ENCODE results near the gene COL5A1.

The COL5A1 gene

DNA sequence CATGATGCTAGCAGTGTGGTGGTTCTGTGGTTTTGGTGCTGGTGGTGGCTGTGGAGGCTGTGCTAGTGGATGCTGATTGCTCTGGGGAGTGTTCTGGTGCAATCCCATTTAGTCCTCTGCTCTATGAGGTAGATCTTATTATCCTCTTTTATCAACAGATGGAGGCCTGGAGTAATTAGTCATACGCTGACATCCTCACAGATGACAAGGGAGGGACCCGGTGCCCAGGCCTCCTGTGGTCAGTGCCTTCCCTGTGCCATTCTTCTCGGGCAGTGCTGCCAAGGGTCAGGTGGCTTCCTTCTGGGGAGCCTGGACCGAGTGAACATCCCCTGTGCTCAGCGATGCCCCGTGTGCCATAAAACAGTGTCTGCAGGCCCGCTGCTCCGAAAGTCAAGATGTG is 74.5 kb downstream of the COL5A1 start:
- DNase-seq: no peak

DNA sequence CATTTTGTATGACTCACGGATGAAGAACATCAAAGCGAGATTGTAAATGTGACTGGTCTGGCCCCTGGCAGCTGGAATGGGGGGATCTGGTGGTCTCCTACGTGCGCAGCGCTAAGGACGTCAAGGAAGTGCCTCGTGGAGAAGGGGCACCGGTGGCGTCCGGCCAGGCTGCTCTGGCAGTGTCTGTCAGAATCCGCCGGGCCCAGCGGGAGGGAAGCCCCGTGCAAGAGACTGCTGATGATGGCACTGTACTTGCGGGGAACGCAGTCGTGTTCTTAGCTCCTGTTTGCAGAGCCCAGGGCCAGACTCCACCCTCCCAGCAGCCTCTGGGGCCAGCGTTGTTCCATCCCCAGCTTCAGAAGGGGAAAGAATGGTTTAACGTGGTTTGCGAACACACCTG is 75.5 kb downstream of the COL5A1 start:
- no peak for DNase-seq

DNA sequence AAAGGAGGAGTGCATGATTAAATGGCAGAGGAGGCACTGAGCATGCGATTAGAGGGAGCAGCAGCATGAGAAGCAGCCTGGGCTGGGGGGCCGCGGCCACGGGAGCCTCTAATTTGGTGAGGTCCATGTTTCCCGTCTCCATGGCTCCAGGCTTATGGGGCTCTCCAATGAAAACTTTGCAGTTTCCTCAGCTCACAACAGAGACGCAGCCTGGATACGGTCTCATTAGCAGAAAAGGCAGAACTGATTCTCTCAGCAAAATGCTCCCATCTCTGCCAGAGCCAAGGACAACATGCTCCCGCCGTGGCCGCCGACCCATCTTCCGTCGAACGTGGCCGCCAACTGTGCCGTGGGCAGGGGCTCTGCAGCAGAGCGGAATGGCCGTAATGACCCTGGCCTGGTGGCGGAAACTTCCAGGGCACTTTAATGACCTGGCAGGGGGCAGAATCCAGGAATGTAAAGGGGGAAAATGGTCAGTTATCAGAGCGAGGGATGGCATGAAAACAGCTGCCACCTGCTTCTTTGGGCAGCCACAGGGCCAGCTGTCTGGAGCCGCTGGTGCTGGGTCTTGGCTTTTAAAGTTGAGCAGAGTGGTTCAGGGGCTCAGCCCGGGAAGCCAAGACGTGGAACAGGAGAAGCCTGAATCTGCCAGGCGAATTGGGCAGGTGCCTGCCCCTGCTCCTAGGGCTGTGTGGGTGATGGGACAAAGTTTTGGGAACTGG is 76.5 kb downstream of the COL5A1 start:
- no peak for DNase-seq

DNA sequence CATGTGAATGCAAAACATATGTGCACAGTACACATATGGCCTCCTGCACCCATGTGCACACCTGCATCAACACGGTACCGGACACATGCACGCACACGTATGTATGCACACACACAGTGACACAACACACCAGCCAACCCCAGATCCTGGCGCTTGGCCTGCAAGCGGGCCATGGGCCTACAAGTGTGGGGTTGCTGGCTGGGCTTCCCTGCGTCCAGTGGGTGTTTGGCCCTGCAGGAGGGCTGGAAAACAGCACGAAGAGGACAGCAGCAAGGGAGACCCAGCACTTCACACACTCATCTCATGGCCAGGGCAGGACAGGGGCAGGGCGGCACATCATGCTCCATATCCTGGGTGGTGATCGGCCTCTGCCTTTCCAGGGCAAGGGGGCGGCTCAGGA is 77.7 kb downstream of the COL5A1 start:
- DNase-seq: no peak

DNA sequence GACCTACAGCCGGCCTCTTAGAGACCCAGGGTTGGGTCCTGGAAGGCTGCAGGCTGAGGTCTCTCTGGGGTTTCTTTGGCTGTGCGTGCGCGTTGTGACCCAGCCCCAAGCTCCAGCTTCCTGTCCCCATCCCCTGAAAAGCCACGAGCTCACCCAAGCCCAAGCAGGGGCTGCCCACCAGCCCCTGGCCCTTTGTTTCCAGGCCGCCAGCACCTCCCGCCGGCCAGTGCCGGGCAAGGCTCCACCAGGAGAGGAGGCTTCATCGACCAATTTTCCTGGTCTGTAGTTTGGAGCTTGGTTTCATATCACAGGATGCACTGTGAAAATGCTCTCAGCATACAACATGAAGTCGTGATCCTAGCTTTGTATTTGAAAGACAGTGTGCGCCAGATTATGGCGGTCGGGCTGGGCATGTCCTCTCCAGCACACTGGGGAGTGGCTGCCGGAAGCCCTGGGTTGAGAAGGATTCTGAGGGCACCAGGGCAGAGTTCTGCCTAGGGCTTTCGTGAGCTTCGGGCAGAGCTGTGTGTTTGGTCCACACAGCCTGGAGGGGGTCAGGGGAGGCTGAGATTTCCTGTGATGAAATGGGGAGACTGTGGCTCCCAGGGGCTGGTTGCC is 78.6 kb downstream of the COL5A1 start:
- no peak for DNase-seq

DNA sequence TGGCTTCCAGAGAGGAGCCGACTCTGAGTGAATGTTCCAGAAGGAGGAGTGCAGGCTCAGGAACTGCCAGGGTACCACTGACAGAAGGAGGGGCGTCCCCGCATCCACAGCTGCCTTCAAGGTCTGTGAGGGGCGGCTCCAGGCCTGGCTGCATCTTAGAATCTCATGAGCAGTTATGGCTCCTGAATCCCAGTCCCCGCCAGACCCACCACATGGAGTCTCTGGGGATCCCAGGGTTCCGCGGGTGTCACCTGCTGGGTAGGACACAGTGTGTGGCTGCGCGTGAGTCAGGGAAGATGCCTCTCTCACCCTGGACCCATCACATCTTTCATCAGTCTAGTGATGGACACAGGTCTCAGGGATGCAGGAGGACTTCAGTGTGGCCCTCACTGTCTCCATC is 79.2 kb downstream of the COL5A1 start:
- no peak for DNase-seq

DNA sequence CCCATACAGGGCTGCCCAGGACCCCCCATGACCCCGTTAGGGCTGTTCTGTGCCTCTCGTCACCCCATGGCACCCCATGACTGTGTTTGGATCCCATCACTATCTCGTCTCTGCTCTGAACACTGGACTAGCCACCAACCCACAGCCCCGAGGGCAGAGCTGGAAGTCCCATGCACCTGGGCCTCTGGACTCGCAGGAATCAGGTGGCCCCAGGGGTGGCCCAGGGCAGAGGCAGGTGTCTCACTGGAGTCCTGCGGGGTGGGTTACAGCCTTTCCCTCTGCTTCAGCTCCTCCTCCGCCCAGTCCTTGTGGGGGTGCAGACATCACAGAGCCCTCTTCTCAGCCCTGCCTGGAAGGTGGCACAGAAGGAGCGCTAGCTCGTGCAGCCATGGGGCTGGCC is 79.7 kb downstream of the COL5A1 start:
- DNase-seq: no peak

DNA sequence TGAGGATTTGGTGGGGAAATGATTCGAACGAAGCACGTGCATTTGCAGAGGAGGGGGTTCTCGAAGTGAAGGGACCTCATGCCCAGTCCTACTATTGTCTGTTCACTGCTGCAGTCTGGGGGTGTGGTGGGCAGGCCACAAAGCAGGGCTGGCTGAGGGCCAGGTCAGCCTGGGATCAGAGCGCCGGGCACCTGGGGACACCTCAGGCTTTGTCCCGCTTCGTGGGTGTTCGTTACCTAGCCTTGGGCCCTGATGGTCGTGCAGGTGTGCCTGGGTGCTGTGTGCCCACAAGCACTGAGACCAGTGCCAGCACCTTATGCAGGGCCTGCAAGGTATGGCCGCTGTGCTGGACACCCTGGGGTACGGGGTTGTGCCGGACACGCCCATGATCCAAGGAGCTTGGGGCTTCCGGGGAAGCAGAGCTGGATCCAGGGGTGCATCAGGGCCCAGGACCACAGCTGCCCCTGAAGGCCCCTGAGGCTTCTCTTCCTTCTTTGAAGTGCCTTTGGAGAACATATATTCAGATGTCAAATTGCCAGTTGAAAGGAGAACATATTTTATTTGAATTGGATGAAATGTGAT is 80.6 kb downstream of the COL5A1 start:
- no peak for DNase-seq

DNA sequence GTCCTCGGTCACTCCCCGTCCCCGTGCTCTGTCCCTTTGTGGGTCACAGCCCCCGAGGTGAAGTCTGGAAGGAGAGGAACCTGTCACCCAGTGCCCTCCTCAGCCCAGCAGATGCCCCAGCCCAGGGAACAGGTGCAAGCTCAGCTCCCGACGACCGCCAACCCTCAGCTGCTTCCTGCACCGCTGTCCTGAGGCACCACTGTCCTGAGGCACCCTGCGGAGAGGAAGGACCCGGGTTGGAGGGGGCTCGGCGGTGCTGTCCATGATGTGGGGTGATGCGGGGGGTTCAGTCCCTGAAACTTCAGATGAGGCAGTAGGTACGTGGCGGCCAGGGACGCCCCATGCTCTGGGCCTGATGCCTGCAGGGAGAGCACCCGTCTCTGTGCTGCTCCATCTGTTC is 81.4 kb downstream of the COL5A1 start:
- DNase-seq: no peak

DNA sequence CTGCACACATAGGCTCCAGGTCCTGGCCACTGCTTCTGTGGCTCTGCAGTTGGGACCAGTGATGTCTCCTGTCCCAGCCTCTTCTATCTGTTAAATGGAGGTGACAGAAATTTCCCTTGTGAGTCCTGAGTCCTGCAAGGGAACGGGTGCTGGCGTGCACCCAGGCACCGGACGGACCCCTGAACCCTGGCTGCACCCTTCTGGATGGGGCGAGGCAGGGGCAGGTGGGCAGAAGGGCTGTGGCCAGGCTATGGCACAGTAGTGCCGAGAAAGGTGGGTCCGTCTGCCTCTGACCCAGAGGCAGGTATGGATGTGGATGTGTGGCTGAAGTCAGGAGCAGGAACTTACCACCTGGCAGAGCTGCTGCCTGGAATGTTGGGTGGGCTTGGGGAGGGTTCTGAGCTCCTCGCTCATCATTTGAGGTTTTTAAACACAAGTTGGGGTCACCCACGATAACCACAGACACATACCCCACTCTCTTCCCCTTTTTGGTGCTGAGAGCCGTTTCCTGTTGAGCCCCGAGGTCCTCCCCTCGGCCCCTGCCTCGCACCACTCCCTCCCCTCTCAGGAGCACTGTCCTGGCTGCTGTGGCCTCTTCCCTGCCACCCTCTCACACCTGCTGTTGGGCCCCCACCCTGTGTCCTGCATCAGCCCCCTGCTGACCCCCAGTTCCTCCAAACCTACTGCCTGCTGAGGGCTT is 82.0 kb downstream of the COL5A1 start:
- DNase-seq: no peak

DNA sequence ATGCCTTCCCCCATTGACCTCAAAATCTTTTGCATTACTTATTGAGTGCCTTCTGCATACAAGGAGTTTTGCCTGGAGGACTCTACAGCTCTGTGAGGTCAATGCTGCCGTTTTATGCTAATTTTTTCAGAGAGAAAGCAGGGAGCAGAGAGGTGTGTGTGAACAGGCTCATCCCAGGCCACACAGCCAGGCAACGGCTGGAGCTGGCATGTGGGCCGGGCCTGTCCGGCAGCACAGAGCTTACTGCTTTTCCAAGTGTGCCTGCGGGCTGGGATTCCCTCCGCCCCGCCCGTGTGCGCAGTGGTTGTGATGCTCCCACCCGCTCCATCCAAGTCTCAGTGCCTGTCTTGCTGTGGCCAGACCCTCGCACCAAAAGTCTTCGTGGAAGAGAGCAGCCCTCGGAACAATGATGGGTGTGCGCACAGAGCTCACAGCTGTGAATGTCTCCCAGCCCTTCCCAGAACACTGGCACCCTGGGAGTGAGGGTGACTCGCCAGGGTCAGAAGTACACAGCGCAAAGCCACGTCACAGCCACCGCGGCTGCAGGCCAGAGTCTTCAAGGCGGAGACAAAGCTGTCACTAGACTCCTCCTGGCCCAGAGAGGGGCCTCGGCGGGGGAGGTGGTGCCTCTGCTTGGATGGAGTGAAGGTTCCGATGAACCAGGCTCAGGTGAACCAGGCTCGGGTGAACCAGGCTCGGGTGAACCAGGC is 82.8 kb downstream of the COL5A1 start:
- no peak for DNase-seq

DNA sequence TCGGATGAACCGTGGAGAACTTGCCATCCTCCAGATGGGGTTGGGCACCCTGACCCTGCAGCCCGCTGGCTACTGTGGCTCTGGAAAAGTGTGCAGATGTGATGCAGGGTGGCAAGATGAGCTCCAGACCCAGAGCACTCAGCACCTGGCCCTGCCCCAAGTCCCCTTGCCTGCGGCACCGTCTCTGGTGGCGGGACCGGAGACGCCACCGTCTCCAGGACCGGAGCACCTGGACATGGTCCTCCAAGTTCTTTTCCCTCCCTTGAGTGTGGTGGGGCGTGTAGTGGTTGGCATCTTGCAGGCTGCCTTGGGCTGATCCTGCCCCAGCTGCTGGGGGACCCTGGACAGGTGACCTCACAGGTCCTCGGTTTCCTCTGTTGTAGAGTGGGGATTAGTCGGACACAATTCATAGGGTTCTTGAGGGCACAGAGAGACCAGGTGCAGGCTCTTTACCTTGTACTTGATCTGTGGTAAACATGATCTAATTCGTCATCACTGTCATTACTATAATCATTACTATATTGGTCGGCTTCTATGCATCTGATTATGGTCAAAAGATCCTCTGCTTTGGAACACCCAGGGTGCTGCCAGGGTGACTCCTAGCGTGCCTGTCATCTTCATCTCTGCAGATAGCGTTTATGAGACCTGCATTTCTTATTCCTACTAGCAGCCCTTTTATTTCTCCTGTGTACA is 83.5 kb downstream of the COL5A1 start:
- no peak for DNase-seq

DNA sequence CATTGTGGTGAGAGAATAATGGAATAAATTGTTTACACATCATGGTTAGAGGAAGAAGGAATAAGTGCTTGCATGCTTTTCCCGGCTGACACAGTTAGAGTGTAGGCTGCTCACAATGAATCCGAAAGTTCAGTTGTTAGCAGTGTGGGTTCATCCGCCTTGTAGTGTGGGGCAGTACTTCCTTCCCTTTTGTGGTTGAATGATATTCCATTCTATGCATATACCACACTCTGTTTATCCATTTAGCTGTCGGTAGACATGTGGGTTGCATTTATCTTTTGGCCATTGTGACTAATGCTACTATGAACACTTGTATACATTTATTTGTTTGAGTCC is 84.0 kb downstream of the COL5A1 start:
- DNase-seq: no peak

DNA sequence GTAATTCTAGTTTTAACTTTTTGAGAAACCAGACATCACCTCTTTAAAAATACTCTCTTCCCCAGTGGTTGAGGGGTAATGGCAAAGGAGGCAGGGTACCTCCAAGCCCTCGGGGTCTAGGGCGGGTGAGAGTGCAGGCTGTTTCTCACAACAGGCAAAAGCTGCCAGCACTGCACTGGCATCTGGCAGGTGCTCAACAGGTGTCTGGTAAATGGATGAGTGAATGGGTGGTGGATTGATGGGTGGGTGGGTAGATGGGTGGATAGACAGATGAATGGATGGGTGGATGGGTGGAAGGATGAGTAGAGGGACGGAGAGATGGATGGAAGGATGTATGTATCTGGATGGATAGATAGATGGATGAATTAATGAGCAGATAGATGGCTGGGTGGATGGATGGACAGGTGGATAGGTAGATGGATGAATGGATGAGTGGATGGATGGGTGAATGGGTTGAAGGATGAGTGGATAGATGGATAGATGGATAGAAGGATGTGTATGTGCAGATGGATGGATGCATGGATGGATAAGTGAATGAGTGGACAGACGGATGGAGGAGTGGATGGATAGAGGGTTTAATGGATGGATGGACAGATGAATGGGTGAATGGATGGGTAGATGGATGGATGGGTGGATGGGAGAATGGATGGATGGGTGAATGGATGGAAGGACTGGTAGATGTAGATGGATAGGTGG is 84.6 kb downstream of the COL5A1 start:
- no peak for DNase-seq

DNA sequence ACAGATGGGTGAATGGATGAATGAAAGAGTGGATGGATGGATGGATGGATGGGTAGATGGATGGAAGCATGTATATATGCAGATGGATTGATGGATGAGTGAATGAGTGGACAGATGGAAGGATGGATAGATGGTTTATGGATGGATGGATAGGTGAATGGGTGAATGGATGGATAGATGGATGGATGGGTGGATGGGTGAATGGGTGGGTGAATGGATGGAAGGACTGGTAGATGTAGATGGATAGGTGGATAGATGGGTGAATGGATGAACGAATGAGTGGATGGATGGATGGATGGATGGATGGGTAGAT is 85.1 kb downstream of the COL5A1 start:
- no peak for DNase-seq

DNA sequence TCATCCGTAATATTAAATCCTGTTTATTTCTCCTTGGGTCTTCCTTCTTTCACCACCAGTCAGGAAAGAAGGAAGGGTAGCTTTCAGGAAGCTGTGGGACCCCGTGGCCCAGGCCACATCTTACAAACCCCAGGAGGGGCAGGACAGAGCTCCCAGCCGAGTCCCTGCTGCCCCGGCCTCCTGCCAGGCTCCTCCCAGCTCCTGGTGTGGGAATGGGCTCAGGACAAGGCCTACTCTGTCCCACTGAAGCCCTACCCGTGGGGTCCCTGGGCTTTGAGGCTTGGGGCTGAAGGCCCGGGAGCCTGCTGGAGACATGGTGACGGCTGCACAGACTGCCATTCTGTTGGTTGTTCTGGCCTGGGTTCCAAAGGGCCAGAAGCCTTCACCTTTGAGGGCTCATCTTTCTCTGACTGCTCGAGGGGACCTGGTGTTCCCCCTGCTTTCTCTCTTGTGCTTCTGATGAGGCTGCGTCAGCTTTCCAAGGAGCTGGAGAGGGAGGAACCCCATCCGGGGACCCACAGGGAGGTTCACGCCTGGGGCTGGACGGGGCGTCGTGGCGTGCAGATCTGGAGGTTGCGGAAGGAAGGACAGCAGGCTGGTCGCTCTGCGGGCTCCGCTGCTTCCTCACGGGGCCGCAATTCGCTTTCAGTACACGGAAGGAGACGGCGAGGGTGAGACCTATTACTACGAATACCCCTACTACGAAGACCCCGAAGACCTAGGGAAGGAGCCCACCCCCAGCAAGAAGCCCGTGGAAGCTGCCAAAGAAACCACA is 86.6 kb downstream of the COL5A1 start:
- DNase-seq: no peak

DNA sequence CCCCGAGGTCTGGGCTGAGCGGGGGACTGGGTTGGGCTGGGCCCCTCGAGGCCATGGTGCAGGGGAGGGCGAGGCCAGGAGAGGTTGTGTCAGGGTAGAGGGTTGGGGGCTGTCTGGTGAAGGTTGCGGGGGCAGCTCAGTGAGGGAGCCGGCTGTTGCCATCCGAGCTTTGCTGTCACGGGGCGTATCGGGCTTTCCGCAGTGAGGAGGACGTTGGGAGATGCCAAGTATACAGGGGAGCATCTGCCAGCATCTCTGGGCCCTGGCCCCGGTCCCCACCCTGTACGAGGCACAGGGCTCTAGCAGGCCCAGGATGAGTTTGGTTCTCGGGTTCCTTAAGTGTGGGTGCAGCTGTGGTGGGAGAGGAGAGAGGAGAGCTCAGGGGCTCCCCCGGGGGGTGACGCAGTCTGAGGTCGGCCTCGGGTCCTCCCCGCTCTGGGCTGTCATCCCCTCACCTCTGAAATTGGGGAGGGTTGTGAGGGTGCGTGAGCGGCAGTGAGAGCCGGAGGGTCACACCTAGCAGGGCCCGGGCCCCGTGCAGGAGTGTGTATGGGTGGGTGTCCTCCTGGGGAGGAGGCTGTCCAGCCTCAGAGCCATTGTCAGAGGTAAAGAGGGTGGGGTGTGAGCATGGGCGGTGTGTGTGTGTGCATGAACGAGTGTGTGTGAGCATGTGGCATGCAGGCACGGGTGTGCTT is 87.3 kb downstream of the COL5A1 start:
- DNase-seq: no peak

DNA sequence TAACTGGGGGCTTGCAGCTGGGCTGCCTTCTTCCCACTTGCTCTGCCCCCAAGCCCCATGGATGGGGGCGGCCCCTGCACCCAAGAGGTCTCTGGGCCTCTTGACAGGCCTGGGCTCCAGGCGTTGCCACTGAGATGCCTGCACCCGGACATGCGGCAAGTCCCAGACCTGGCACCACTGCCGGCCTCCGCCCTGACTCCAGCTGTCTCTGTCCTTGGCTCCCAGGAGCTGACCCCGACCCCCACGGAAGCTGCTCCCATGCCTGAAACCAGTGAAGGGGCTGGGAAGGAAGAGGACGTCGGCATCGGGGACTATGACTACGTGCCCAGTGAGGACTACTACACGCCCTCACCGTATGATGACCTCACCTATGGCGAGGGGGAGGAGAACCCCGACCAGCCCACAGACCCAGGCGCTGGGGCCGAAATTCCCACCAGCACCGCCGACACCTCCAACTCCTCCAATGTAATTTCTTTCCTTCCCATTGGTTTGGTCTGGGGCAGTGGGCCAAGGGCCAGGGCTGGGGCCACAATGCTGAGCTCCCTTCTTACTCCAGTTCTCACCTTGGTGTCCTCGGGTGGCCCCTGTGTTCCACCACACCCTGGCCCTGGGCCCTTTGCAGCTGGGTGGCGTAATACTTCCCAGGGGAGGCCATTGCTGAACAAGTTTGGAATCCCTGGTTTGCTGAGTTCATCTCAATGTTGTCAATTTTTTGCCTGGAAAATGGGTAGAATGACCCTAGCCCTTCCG is 88.6 kb downstream of the COL5A1 start:
- DNase-seq: no peak

DNA sequence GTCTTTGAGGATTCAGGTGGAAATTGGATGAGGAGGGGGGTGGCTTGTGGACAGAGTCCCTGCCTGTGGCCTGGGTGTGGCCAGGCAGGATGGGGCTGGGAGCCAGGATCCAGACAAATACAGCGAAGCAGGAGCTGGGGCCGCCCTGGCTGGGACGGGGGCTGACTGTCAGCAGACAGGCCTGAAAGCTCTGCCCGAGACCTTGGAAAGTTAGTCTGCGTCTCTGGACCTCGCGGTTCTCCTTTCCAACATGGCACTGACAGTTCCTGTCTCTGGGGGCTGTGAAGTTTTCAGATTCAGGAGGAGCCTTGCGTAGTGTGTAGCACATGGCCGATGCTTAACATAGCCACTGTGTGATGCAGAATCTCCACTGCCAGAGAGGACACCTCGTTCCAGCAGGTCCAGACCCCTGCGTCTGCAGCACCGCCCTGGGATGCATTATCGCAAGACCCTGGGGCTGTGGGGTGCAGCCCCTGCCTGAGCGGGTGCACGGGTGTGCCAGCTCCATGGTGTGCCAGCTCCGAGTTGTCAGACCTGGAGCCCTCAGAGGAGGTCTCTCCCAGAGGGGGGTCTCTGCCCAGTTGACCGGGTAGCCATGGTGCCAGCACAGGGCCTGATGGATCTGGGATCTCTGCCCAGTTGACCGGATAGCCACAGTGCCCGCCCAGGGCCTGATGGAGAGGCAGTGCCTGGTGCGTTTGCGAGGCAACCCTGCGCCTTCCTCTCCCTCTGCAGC is 89.3 kb downstream of the COL5A1 start:
- DNase-seq: no peak
